DMS 273 (cell line): Measurements from ENCODE around the gene ARHGAP24.

Source experiments
- DNase-seq: peaks from one replicate; lab custom pipeline; 2025; ENCODE audit not compliant: unreplicated experiment; lab: John Stamatoyannopoulos, UW

The ARHGAP24 gene

GRCh38 chr4:85474818-85475630 lies at the start of gene ARHGAP24:
ARHGAP24 (plus strand) TSS chr4:85475150.
- peak; percentile 96 for DNase-seq

GRCh38 chr4:85426366-85426765 lies 48.6 kb upstream of the ARHGAP24 start:
- no peak for DNase-seq

- DNase-seq = no peak
Observed at GRCh38 chr4:85427123-85427522, 47.8 kb upstream of the ARHGAP24 start.

- no peak for DNase-seq
Observed at GRCh38 chr4:85430226-85430625, 44.7 kb upstream of the ARHGAP24 start.

- no peak for DNase-seq
Observed at GRCh38 chr4:85430697-85431096, 44.3 kb upstream of the ARHGAP24 start.

GRCh38 chr4:85431156-85431555 lies 43.8 kb upstream of the ARHGAP24 start:
- DNase-seq = no peak

- DNase-seq = no peak
Observed at GRCh38 chr4:85431881-85432485, 43.0 kb upstream of the ARHGAP24 start.

GRCh38 chr4:85445050-85445639 lies 29.8 kb upstream of the ARHGAP24 start:
- no peak for DNase-seq

GRCh38 chr4:85446141-85446861 lies 28.6 kb upstream of the ARHGAP24 start:
- DNase-seq = no peak

- no peak for DNase-seq
Observed at GRCh38 chr4:85448906-85449890, 25.8 kb upstream of the ARHGAP24 start.

- DNase-seq = no peak
Observed at GRCh38 chr4:85452058-85452731, 22.8 kb upstream of the ARHGAP24 start.

- DNase-seq = no peak
Observed at GRCh38 chr4:85455942-85456341, 19.0 kb upstream of the ARHGAP24 start.

GRCh38 chr4:85457752-85458467 lies 17.0 kb upstream of the ARHGAP24 start:
- no peak for DNase-seq

GRCh38 chr4:85459736-85460135 lies 15.2 kb upstream of the ARHGAP24 start:
- DNase-seq = no peak

GRCh38 chr4:85474356-85474755 lies 594 bp upstream of the ARHGAP24 start:
- no peak for DNase-seq

- peak; percentile 69 for DNase-seq
Observed at GRCh38 chr4:85475631-85476233, 782 bp downstream of the ARHGAP24 start.

GRCh38 chr4:85476381-85476780 lies 1.4 kb downstream of the ARHGAP24 start:
- no peak for DNase-seq

- DNase-seq = no peak
Observed at GRCh38 chr4:85477534-85477933, 2.6 kb downstream of the ARHGAP24 start.

- no peak for DNase-seq
Observed at GRCh38 chr4:85478576-85478975, 3.6 kb downstream of the ARHGAP24 start.
